Stomach smooth muscle (tissue), 2 donors: ENCODE results near the gene IFT80.

Experiments
- H3K27ac ChIP-seq: one replicate; pipeline ENCODE4 v1.7.0; 2013; ENCODE audit warnings: mild to moderate bottlenecking, low read length, inconsistent platforms
- H3K27me3 ChIP-seq, 2 donors: one replicate each; pipeline ENCODE4 v1.7.0; 2013; ENCODE audit warnings: low read length in 2 of 2; ENCODE audit not compliant: insufficient read depth in 2 of 2, control insufficient read depth in 1 of 2
- H3K36me3 ChIP-seq, 2 donors: one replicate each; pipeline ENCODE4 v1.7.0; 2013; ENCODE audit warnings: low read length in 2 of 2; ENCODE audit not compliant: control insufficient read depth in 2 of 2, insufficient read depth in 2 of 2
- H3K4me1 ChIP-seq: one replicate; pipeline ENCODE4 v1.7.0; 2013; ENCODE audit warnings: low read length; ENCODE audit not compliant: control insufficient read depth, insufficient read depth
- H3K4me3 ChIP-seq, 2 donors: one replicate each; pipeline ENCODE4 v1.7.0; 2013; ENCODE audit warnings: low read length in 2 of 2
- H3K9ac ChIP-seq, 2 donors: one replicate each; pipeline ENCODE4 v1.7.0; 2013; ENCODE audit warnings: low read length in 2 of 2, mild to moderate bottlenecking in 1 of 2
- H3K9me3 ChIP-seq, 2 donors: one replicate each; pipeline ENCODE4 v1.7.0; 2013; ENCODE audit warnings: low read length in 2 of 2; ENCODE audit not compliant: control insufficient read depth in 2 of 2
- donor health status: healthy.
- donor health status: Pancreatic carcinoma.

Gene IFT80

DNA sequence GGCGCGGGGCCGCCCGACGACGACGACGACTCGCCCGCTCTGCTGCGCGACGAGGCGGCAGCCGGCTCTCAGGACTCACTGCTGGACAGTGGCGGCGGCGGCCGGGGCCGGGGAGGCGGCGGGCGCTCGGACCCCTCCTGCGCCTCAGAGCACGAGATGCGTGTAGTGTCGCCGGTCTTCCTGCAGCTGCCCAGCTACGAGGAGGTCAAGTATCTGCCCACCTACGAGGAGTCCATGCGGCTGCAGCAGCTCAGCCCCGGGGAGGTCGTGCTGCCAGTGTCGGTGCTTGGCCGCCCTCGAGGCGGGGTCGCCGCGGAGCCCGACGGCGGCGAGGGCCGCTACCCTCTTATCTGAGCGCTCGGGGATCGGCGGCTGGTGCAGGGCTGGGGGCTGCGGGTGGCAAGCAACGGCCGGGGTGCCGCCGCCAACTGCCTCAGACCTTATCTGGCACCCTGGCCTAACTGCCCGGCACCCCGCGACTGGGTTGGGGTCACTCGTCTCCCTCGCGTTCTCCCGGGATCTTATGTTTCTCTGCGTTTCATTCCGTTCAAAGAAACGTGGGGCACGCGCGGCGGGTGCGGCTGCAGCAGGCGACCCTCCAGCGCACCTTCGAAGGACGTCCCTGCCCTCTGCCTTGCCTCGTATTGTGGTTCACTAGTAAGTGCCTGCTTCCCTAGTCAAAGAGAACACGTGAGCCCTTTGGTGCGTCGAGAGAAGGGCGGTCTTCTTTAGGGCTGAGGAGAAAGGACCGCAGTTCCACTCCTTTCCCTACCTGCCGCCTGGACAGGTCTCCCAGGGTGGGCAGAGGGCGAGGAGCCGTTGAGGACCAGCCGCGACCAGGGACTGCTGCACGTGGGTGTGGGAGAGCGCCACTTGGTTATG lies 172.8 kb downstream of the IFT80 start:
- Histone ChIP-seq H3K4me1 (peaks cover 15% of the 10 kb centered on the region), H3K4me3 (peak overlapping the region; percentile 46 to 74), H3K36me3 (no peaks in the 10 kb centered on the region), H3K27me3 (peaks cover 14 to 42% of the 10 kb centered on the region in 2 donors), H3K9ac (no peak overlapping the region), H3K27ac (no peak overlapping the region), H3K9me3 (no peaks in the 10 kb centered on the region)

DNA sequence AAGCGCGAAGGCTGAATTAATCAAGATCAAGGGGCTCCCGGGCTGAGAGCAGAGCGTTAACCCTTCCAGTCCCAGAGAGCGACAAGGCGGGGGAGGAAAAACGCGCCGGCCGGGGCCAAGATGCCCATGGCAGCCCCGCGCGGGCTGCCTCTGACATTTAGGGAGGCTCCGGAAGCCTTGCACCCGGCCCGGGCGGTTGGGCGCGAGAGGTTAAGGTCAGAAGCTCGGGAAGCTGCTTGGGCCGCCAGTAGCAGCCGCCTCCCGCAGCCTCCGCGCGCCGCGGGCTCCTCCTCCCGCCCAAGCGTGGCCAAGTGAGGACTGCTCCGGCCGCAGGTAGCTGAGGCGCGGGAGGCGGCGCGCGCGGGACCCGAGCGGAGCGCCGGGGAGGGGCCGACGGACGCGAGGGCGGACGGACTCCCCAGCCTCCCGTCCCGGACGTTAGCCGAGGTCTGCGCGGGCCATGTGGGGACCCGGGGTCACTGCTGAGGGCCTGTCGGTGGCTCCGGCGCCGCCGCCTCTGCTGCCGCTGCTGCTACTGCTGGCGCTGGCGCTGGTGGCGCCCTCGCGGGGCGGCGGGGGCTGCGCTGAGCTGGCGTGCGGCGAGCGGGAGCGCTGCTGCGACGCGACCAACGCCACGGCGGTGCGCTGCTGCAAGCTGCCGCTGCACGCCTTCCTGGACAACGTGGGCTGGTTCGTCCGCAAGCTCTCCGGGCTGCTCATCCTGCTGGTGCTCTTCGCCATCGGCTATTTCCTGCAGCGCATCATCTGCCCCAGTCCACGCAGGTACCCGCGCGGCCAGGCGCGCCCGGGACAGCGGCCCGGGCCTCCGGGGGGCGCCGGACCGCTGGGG lies 173.6 kb downstream of the IFT80 start, which contains the start of gene C3orf80:
Gene C3orf80 (plus strand): TSS at position 247 of the 850 bp plus-strand sequence. CDS start 214 bp downstream, at position 461.
- Histone ChIP-seq H3K9me3 (no peaks in the 10 kb centered on the region), H3K9ac (no peak within 1 kb of the TSS), H3K27me3 (peaks cover 14 to 42% of the 10 kb centered on the region in 2 donors), H3K27ac (no peak within 1 kb of the TSS), H3K36me3 (no peaks in the 10 kb centered on the region), H3K4me1 (peaks cover 15% of the 10 kb centered on the region), H3K4me3 (peak within 1 kb of the TSS; percentile 58 to 74)

DNA sequence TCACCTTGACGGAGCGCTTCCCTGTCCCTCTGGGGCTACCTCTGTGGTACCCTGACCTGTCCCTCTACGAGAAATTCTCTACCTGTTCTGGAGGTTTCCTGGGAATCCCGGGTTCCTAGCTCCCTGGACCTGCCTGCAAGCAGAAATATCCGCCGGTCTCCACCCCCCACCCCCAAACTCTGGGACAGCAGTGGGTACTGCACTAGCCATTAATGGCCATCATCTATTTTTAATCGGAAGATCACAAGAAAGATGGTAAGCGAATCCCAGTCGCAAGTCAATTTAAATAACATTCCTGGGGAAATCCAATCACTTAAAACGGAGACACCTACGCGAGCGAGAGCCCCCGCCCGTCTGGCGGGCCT lies 174.2 kb downstream of the IFT80 start:
- no peaks in the 10 kb centered on the region for H3K36me3 ChIP-seq
- peak overlapping the region; percentile 58 to 74 for H3K4me3 ChIP-seq
- H3K4me1 ChIP-seq, result peaks cover 15% of the 10 kb centered on the region
- peaks cover 14 to 37% of the 10 kb centered on the region in 2 donors for H3K27me3 ChIP-seq
- H3K27ac ChIP-seq, result no peak overlapping the region
- H3K9me3 ChIP-seq, result no peaks in the 10 kb centered on the region
- no peak overlapping the region for H3K9ac ChIP-seq

DNA sequence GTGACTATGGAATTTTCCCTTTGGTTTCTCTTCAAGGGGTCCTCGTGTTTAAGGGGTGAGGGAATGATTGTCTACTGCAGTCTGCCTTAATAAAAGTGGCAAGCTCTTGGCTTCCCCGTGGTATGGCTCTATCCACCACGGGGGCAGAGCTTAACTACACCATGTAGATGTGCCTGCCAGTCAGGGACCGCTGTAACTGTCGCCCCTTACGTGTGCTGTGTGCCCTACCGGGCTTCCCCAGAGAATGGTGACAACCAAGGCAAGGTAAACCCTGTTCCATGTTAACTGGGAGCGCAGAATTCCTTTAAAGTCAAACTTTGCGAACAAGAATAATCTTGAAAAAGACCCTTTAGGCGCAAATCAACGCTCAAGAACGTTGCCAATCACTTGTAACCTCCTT lies 174.8 kb downstream of the IFT80 start:
- Histone ChIP-seq H3K4me3 (no peak overlapping the region), H3K27ac (no peak overlapping the region), H3K9me3 (no peaks in the 10 kb centered on the region)

DNA sequence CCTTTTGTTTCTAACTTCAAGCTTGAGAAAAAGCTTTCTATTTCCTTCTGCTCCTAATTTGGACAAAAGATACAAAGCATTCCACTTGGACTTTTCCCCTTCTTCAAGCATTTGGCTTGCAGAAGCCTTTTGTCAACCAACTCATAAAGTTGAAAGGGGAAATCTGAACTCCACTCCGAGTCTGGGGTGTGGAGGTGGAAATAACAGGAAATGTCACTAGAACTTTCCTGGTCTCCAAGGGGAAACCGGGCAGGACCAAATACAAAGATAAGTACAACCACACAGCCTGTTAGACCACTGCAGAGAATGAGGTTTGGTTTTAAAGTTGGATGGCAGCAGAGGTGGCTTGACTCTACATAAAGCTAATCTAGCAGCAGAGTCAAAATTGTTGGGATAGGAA lies 178.0 kb downstream of the IFT80 start:
- Histone ChIP-seq H3K27me3 (peaks cover 4 to 14% of the 10 kb centered on the region in 2 donors), H3K4me3 (no peak overlapping the region), H3K9me3 (no peaks in the 10 kb centered on the region), H3K9ac (no peak overlapping the region), H3K27ac (no peak overlapping the region), H3K36me3 (no peaks in the 10 kb centered on the region), H3K4me1 (peaks cover 5% of the 10 kb centered on the region)

More for the DNA sequence above, 174.8 kb downstream of the IFT80 start:
- Histone ChIP-seq H3K27me3 (peaks cover 14 to 37% of the 10 kb centered on the region in 2 donors), H3K9ac (no peak overlapping the region), H3K4me1 (peaks cover 15% of the 10 kb centered on the region), H3K36me3 (no peaks in the 10 kb centered on the region)

DNA sequence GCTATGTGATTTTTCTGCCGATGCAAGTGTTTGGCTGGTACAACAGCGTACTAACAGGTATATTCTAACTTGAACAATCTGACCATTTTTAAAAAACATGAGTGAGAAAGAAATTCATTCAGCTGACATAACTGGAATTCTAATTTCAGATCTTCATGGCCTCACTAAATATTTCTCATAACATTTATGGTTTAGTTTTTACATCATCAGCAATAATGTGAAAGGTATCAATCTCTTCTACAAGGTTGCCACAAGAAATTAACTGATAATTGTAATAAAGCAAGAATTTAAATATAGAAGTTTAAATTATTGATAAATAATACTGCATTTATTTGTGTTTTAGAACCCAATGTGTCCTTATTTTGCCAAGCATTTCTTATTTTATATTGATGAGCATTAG lies 179.0 kb downstream of the IFT80 start:
- H3K27ac ChIP-seq, result no peak overlapping the region
- H3K36me3 ChIP-seq, result no peaks in the 10 kb centered on the region
- no peak overlapping the region for H3K9ac ChIP-seq
- peaks cover 2% of the 10 kb centered on the region for H3K4me1 ChIP-seq
- H3K4me3 ChIP-seq, result no peak overlapping the region
- H3K9me3 ChIP-seq, result no peaks in the 10 kb centered on the region
- H3K27me3 ChIP-seq, result peaks cover 2 to 7% of the 10 kb centered on the region in 2 donors

DNA sequence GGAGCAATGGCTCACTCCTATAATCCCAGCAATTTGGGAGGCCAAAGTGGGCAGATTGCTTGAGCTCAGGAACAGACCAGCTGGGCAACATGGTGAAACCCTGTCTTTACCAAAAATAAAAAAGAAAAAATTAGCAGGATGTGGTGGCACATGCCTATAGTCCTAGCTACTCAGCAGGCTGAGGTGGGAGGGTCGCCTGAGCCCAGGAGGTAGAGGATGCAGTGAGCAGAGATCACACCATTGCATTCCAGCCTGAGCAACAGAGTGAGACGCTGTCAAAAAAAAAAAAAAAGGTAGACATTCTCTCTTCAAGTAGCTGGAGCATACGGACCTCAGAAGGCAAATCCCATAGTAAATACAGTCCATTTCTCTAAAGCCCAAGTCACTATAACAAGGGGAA lies 180.9 kb downstream of the IFT80 start:
- Histone ChIP-seq H3K4me1 (no peaks in the 10 kb centered on the region), H3K27ac (no peak overlapping the region), H3K4me3 (no peak overlapping the region), H3K9ac (no peak overlapping the region), H3K36me3 (no peaks in the 10 kb centered on the region), H3K9me3 (no peaks in the 10 kb centered on the region), H3K27me3 (no peaks in the 10 kb centered on the region)

DNA sequence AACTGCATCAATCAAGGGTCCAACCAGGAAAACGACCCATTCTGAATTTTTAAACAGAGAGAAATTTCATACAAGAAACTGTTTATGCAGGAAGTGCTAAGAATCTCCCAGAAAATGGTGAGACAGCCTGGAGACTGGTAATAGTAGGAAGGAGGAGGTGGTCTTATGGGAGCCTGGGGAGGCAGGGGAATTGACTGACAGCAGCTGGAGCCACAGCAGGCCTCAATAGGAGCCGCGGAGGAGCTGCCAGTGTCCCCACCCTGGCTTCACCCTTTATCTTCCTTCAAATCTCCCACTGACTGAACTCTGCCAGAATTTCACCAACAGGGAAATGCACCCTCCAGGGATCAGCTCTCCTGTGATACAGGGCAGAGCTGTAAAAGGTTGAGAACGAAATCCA lies 181.3 kb downstream of the IFT80 start:
- Histone ChIP-seq H3K9ac (no peak overlapping the region), H3K4me1 (no peaks in the 10 kb centered on the region), H3K27me3 (no peaks in the 10 kb centered on the region), H3K9me3 (no peaks in the 10 kb centered on the region), H3K4me3 (no peak overlapping the region), H3K27ac (no peak overlapping the region), H3K36me3 (no peaks in the 10 kb centered on the region)

DNA sequence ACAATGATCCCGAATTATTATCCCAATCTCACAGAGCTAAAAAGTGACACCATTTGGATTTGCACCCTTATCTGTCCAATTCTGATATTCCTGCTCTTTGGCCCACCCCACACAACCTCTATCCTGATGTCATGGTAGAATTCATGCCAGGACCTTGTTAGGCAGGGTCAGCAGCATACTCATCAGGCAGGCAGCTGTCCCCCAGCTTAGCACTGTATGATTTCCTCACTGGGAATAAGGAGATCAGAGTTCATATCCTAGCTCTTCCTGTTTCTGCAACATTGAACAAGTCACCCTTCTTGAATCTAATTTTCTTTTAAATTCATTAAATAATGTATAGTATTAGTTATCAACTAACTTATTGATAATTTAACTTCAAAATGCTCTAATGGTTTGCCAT lies 185.8 kb downstream of the IFT80 start:
- Histone ChIP-seq H3K4me3 (no peak overlapping the region), H3K9me3 (no peaks in the 10 kb centered on the region), H3K36me3 (no peaks in the 10 kb centered on the region), H3K9ac (no peak overlapping the region), H3K27me3 (no peaks in the 10 kb centered on the region), H3K27ac (no peak overlapping the region), H3K4me1 (no peaks in the 10 kb centered on the region)

DNA sequence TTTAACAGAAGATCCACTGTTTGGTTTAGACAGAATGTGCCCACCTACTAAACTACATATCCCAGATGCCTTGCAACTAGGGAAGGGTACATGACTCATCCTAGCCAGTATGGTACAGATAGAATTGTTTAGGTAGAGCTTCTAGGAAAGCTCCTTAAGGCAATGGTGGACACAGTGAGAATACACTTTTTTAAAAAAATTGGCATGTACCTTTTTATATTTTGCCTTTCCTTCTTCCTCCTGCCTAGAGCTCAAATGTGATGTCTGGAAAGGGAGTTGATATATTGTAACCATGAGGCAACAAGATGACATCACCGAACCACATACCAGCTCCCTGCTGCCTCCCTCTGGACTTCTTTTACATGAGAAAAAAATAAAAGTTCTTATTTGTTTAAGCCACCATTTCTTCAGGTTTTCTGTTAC lies 188.2 kb downstream of the IFT80 start:
- no peaks in the 10 kb centered on the region for H3K4me1 ChIP-seq
- no peak overlapping the region for H3K4me3 ChIP-seq
- H3K9me3 ChIP-seq, result no peaks in the 10 kb centered on the region
- H3K27ac ChIP-seq, result no peak overlapping the region
- H3K27me3 ChIP-seq, result no peaks in the 10 kb centered on the region
- H3K36me3 ChIP-seq, result no peaks in the 10 kb centered on the region
- H3K9ac ChIP-seq, result no peak overlapping the region
